Adrenal gland (tissue), 12 donors: ENCODE results near the gene ZNF217. TPM values are rescaled to one million over a fixed set of nuclear protein-coding genes. Genes with fewer than 3 reads are reported as not detected.
A peak's percentile ranks its signal among the peaks of the same experiment; 100 is the strongest.

ENCODE experiments used
- DNase-seq, 7 donors: peaks; one replicate each; pipeline ENCODE4 v3.0.0-alpha.2; 2019 to 2020
- H3K27ac ChIP-seq, 5 donors: fragments of 200-600 bp; sonication (generic) in 4 of 5; 1 replicate in 3 of 5; 2 replicates in 2 of 5; pipeline versions ENCODE4 v1.5.1 to v1.8.0; 2016 to 2020; ENCODE audit warnings: mild to moderate bottlenecking in 1 of 5
- H3K27me3 ChIP-seq: fragments of 200-600 bp; 2 replicates; pipeline ENCODE4 v1.8.0; 2021
- H3K36me3 ChIP-seq, 2 donors: fragments of 200-600 bp; replicated peaks in 1 of 2; 1 replicate in 1 of 2; 2 replicates in 1 of 2; pipeline versions ENCODE4 v1.5.1 to v1.8.0; 2018 to 2022
- H3K4me1 ChIP-seq, 2 donors: fragments of 200-600 bp; replicated peaks in 1 of 2; 1 replicate in 1 of 2; 2 replicates in 1 of 2; pipeline versions ENCODE4 v1.5.1 to v1.8.0; 2018 to 2021
- H3K4me3 ChIP-seq, 4 donors: fragments of 200-600 bp; sonication (generic) in 3 of 4; one replicate each; pipeline ENCODE4 v1.5.1; 2016 to 2018
- H3K9me3 ChIP-seq, 3 donors: fragments of 200-600 bp; sonication (generic) in 1 of 3; replicated peaks in 1 of 3; 1 replicate in 2 of 3; 2 replicates in 1 of 3; pipeline versions ENCODE4 v1.5.1 to v1.8.0; 2016 to 2021
- CTCF ChIP-seq, 6 experiments: fragments of 450-650 bp in 4 of 6; fragments of 200-600 bp in 2 of 6; sonication (generic) in 1 of 6; IDR thresholded peaks; 1 replicate in 5 of 6; 2 replicates in 1 of 6; pipeline versions ENCODE4 v1.5.1 to v1.8.0; 2016 to 2021; ENCODE audit warnings: antibody characterized with exemption in 6 of 6, mild to moderate bottlenecking in 2 of 6, moderate library complexity in 1 of 6
- POLR2A ChIP-seq, 2 donors: fragments of 450-650 bp; IDR thresholded peaks; one replicate each; pipeline ENCODE4 v1.6.1; 2017; ENCODE audit warnings: antibody characterized with exemption in 2 of 2, mild to moderate bottlenecking in 2 of 2, moderate library complexity in 1 of 2
- WGBS, 4 donors: extraction: QIAGEN DNeasy Blood & Tissue Kit in 2 of 4; methylation state at CpG; one replicate each; pipeline versions ENCODE4 v1.1.5 to v1.1.7; 2013 to 2017; 5-methylcytosine and 5-hydroxymethylcytosine counted together
- intact Hi-C, 2 donors: fragments of 100-400 bp; cut with DNase I; formaldehyde crosslinking; loops; one replicate each; pipeline versions ENCODE4 v1.14.1 to v1.15.0; 2022 to 2023
- polyA plus RNA-seq, 3 donors: library from polyadenylated mRNA; stranded (reverse); fragments of 200-250 nt in 2 of 3; fragments of 350-450 nt in 1 of 3; fragmentation: Illumina TruSeq in 1 of 3; extraction: RNeasy Lipid Tissue Mini Kit (QIAGEN cat#74804) in 1 of 3; gene quantifications; one replicate each; pipeline ENCODE4 v1.2.3, GENCODE V29; 2013 to 2014
- total RNA-seq, 9 donors: library from RNA; depleted of rRNA in 4 of 9; stranded (reverse); fragments of >200 nt in 4 of 9; fragments of 120-200 nt in 1 of 9; fragmentation: NEBNext Ultra II Directional in 1 of 9; extraction: Animal tissue kit (Norgen Biotek cat#: 25700) in 1 of 9; gene quantifications; one replicate each; pipeline versions ENCODE4 v1.1.0 to v1.2.4, GENCODE V29; 2013 to 2023
- donor health status: healthy with polysubstance abuse.
- donor health status: Bipolar disorder and iron deficiency.
- donor health status: DM: yes; HTN: yes; CAD: no.
- donor health status: DM: no; HTN: no; CAD: no.
- donor health status: DM: no; HTN: no; CAD: no.
- donor health status: DM: yes; HTN: yes; CAD: no.

Gene ZNF217
- total and polyA plus RNA-seq, 12 donors = 3.3 to 23.4 (median 11.8) TPM

GRCh38 chr20:53579581-53580375 lies 13.9 kb downstream of the ZNF217 start:
- peak overlapping the region; percentile 6 to 89 (median 24) for H3K27ac ChIP-seq
- peak in 3 of 7 donors; percentile 36 to 56 (median 41) for DNase-seq
- H3K36me3 ChIP-seq = peaks cover 0 to 48% of the 10 kb centered on the region in 2 donors
- H3K27me3 ChIP-seq = no peaks in the 10 kb centered on the region
- intact Hi-C loops = loop anchor here in 1 of 2 donors (5.0 to 10.0 kb wide), 2 partner anchors 293 to 365 kb away; no protein-coding TSS in a partner anchor
- no peak for TF ChIP-seq POLR2A (IDR thresholded peaks at IDR 0.05)
- TF ChIP-seq CTCF (IDR thresholded peaks at IDR 0.05) = no peak
- H3K9me3 ChIP-seq = no peaks in the 10 kb centered on the region
- H3K4me3 ChIP-seq = peak overlapping the region in 1 of 4 donors; percentile 17
- H3K4me1 ChIP-seq = peaks cover 10 to 34% of the 10 kb centered on the region in 2 donors
- WGBS, 4 donors = 42 to 59% (median 45%) methylated on average over 8 to 10 of the region's 10 CpGs

GRCh38 chr20:53579266-53579580 lies 14.4 kb downstream of the ZNF217 start:
- WGBS, 4 donors = 0 to 7% (median 6%) methylated on average over 2 of the region's 2 CpGs
- Histone ChIP-seq H3K27ac (peak overlapping the region in 4 of 5 donors; percentile 17 to 89 (median 44)), H3K4me1 (peaks cover 10 to 34% of the 10 kb centered on the region in 2 donors), H3K36me3 (peaks cover 0 to 54% of the 10 kb centered on the region in 2 donors), H3K9me3 (no peaks in the 10 kb centered on the region), H3K27me3 (no peaks in the 10 kb centered on the region), H3K4me3 (peak overlapping the region in 1 of 4 donors; percentile 17)
- intact Hi-C loops = loop anchor here in 1 of 2 donors (5.0 to 10.0 kb wide), 2 partner anchors 293 to 366 kb away; no protein-coding TSS in a partner anchor
- no peak for DNase-seq
- TF ChIP-seq CTCF (IDR thresholded peaks at IDR 0.05) (no peak), POLR2A (IDR thresholded peaks at IDR 0.05) (no peak)

- TF ChIP-seq CTCF (IDR thresholded peaks at IDR 0.05) (peak; percentile 94 to 100 (median 98)), POLR2A (IDR thresholded peaks at IDR 0.05) (no peak)
- peaks cover 0 to 60% of the 10 kb centered on the region in 2 donors for H3K36me3 ChIP-seq
- peak in 6 of 7 donors; percentile 67 to 79 (median 74) for DNase-seq
- intact Hi-C loops = loop anchor here in 1 of 2 donors (5.0 to 10.0 kb wide), 2 partner anchors 294 to 366 kb away; no protein-coding TSS in a partner anchor
- H3K4me1 ChIP-seq = peaks cover 10 to 34% of the 10 kb centered on the region in 2 donors
- 12 to 13% (median 13%) methylated on average over 10 of the region's 10 CpGs for WGBS, 4 donors
- peak overlapping the region in 3 of 5 donors; percentile 17 to 89 (median 64) for H3K27ac ChIP-seq
- H3K4me3 ChIP-seq = peak overlapping the region in 1 of 4 donors; percentile 17
- H3K9me3 ChIP-seq = no peaks in the 10 kb centered on the region
- no peaks in the 10 kb centered on the region for H3K27me3 ChIP-seq
These were observed 15.0 kb downstream of the ZNF217 start for GRCh38 chr20:53578492-53579222.
